Natural killer cell (primary cell): ENCODE data around the gene FAM76B. TPM values are rescaled to one million over a fixed set of nuclear protein-coding genes. Genes with fewer than 3 reads are reported as not detected.

Source experiments
- ATAC-seq, 3 donors: fragments of 150-1000 bp in 2 of 3; fragments of 200-7000 bp in 1 of 3; cut with Tn5 transposase; 1 replicate in 1 of 3; 2 replicates in 2 of 3; pipeline ENCODE4 v1.10.0; 2021; ENCODE audit warnings: mild to moderate bottlenecking in 2 of 3, moderate library complexity in 2 of 3
- DNase-seq, 2 donors: peaks; one replicate each; pipeline versions ENCODE4 v3.0.0 to v3.0.0-alpha.2; 2013 to 2021; ENCODE audit warnings: mixed read lengths in 1 of 2
- H3K27ac ChIP-seq: one replicate; pipeline ENCODE4 v1.5.1; 2013; ENCODE audit warnings: mild to moderate bottlenecking, low read length
- H3K27me3 ChIP-seq: one replicate; pipeline ENCODE4 v1.6.1; 2013; ENCODE audit warnings: low read length; ENCODE audit not compliant: control insufficient read depth, insufficient read depth
- H3K36me3 ChIP-seq: one replicate; pipeline ENCODE4 v1.6.1; 2013; ENCODE audit warnings: low read length; ENCODE audit not compliant: control insufficient read depth, insufficient read depth
- H3K4me1 ChIP-seq: one replicate; pipeline ENCODE4 v1.6.1; 2013; ENCODE audit warnings: low read length; ENCODE audit not compliant: control insufficient read depth, insufficient read depth
- H3K4me3 ChIP-seq: one replicate; pipeline ENCODE4 v1.5.1; 2013; ENCODE audit warnings: low read length
- H3K9me3 ChIP-seq: one replicate; pipeline ENCODE4 v1.6.1; 2013; ENCODE audit warnings: low read length; ENCODE audit not compliant: control insufficient read depth, insufficient read depth
- H3K27ac Mint-ChIP-seq, 2 donors: one replicate each; pipeline ENCODE4 v1.8.0; 2022; ENCODE audit warnings: mild to moderate bottlenecking in 2 of 2, mixed read lengths in 2 of 2, moderate library complexity in 1 of 2
- H3K27me3 Mint-ChIP-seq, 2 donors: one replicate each; pipeline ENCODE4 v1.8.0; 2022; ENCODE audit warnings: low read depth in 2 of 2, mixed read lengths in 2 of 2
- H3K36me3 Mint-ChIP-seq: one replicate; pipeline ENCODE4 v1.8.0; 2022; ENCODE audit warnings: mixed read lengths
- H3K4me1 Mint-ChIP-seq, 2 donors: one replicate each; pipeline ENCODE4 v1.8.0; 2022; ENCODE audit warnings: mixed read lengths in 2 of 2
- H3K4me3 Mint-ChIP-seq: one replicate; pipeline ENCODE4 v1.8.0; 2022; ENCODE audit warnings: mild to moderate bottlenecking, moderate library complexity, mixed read lengths
- H3K9me3 Mint-ChIP-seq, 2 donors: one replicate each; pipeline ENCODE4 v1.8.0; 2022; ENCODE audit warnings: mixed read lengths in 2 of 2
- WGBS: methylation state at CpG from one replicate; pipeline ENCODE4 v1.1.7; 2013; ENCODE audit warnings: missing lambda C conversion rate; ENCODE audit not compliant: insufficient coverage; 5-methylcytosine and 5-hydroxymethylcytosine counted together
- intact Hi-C: fragments of 100-400 bp; cut with micrococcal nuclease; formaldehyde crosslinking; loops from one replicate; pipeline ENCODE4 v1.14.2; 2022
- total RNA-seq, 4 donors: library from RNA; stranded (reverse); fragments of 120-200 nt in 1 of 4; gene quantifications; one replicate each; pipeline versions ENCODE4 v1.2.3 to v1.2.4, GENCODE V29; 2013 to 2022
- TF ChIP-seq, protein P1 (sequence below): fragments of 200-600 bp; IDR thresholded peaks from one replicate; pipeline ENCODE4 v1.8.0; 2022; ENCODE audit warnings: antibody characterized with exemption

The FAM76B gene
- total RNA-seq, 3 donors from 2014 or later (not counting 1 experiment from before 2014, with no cell fraction given), result 71.3 to 81.0 (median 76.9) TPM

DNA sequence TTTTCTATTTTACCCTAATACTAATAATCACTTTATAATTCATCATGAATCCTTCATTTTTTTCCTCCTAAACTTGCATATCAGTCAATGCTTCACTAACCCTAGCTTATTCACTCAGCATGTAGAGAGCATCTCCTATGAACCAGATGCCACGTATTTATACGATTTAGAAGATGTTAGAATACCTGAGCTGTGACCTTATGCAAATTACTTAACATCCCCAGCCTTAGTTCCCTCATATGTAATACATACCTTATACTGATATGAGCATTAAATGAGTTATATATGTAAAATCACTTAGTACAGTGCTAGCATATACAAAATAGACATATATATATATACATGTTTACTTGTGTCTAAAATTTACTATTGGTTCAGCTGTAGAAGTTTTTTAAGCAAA, 9.0 kb downstream of the FAM76B start:
- no peak overlapping the region for H3K4me3 Mint-ChIP-seq
- H3K36me3 ChIP-seq, result peaks cover 91% of the 10 kb centered on the region
- no peaks in the 10 kb centered on the region for H3K4me1 ChIP-seq
- no peaks in the 10 kb centered on the region for H3K9me3 Mint-ChIP-seq
- TF ChIP-seq, protein P1, sequence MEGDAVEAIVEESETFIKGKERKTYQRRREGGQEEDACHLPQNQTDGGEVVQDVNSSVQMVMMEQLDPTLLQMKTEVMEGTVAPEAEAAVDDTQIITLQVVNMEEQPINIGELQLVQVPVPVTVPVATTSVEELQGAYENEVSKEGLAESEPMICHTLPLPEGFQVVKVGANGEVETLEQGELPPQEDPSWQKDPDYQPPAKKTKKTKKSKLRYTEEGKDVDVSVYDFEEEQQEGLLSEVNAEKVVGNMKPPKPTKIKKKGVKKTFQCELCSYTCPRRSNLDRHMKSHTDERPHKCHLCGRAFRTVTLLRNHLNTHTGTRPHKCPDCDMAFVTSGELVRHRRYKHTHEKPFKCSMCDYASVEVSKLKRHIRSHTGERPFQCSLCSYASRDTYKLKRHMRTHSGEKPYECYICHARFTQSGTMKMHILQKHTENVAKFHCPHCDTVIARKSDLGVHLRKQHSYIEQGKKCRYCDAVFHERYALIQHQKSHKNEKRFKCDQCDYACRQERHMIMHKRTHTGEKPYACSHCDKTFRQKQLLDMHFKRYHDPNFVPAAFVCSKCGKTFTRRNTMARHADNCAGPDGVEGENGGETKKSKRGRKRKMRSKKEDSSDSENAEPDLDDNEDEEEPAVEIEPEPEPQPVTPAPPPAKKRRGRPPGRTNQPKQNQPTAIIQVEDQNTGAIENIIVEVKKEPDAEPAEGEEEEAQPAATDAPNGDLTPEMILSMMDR, result no peak
- no peak overlapping the region for H3K4me3 ChIP-seq
- H3K27me3 ChIP-seq, result no peaks in the 10 kb centered on the region
- intact Hi-C loops, result no loop called here
- H3K27ac Mint-ChIP-seq, result no peak overlapping the region
- H3K9me3 ChIP-seq, result no peaks in the 10 kb centered on the region
- WGBS, result 100% methylated on average over 1 of the region's 2 CpGs
- H3K4me1 Mint-ChIP-seq, result peaks cover 26 to 31% of the 10 kb centered on the region in 2 donors
- peaks cover 23% of the 10 kb centered on the region for H3K36me3 Mint-ChIP-seq
- DNase-seq (no peak), ATAC-seq (no peak)
- no peaks in the 10 kb centered on the region for H3K27me3 Mint-ChIP-seq
- H3K27ac ChIP-seq, result no peak overlapping the region

DNA sequence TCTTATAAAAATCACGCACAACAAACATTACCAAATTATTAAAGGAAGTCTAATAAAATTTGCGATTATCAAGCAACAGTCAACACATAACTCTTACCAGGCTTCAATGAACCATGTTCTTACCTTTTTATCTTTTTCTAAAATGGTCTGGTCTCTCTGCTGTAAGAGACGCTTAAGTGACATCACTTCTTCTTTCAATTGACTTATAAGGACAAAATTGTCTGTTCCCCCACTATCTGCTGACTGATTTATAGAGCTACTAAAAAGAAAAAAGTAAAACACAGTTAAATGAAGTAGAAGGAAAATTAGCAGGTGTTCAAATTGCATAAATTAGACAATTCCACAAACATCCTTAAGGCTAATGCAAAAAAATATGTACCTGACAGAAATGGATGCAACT, 10.9 kb downstream of the FAM76B start:
- Histone ChIP-seq H3K9me3 (no peaks in the 10 kb centered on the region), H3K4me3 (no peak overlapping the region), H3K27ac (no peak overlapping the region), H3K36me3 (peaks cover 94% of the 10 kb centered on the region), H3K27me3 (no peaks in the 10 kb centered on the region), H3K4me1 (no peaks in the 10 kb centered on the region)
- WGBS, result 100% methylated on average over 2 of the region's 3 CpGs
- ATAC-seq (no peak), DNase-seq (no peak)
- TF ChIP-seq, protein P1, result no peak
- Mint-ChIP-seq H3K27ac (no peak overlapping the region), H3K4me1 (peaks cover 16 to 21% of the 10 kb centered on the region in 2 donors), H3K9me3 (no peaks in the 10 kb centered on the region), H3K27me3 (no peaks in the 10 kb centered on the region), H3K36me3 (peaks cover 29% of the 10 kb centered on the region), H3K4me3 (no peak overlapping the region)
- intact Hi-C loops, result no loop called here

DNA sequence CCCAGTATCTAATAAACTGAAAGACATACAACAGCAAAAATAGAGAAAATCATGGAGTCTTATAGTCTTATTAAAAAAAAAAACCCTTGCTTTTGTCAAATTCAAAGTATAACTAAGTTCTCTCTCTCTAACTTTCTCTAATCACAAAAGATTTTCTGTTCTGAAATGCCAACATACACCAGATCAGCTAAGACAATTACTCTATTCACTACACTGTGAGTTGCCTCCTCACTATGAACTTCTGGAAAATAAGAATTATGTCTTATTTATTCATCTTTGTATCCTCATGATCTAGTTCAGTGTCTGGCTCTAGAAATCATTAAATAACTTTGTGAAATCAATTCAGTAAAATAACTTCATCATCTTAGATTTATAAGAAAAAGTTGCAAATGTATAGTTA, 12.7 kb downstream of the FAM76B start:
- H3K27ac Mint-ChIP-seq, result no peak overlapping the region

DNA sequence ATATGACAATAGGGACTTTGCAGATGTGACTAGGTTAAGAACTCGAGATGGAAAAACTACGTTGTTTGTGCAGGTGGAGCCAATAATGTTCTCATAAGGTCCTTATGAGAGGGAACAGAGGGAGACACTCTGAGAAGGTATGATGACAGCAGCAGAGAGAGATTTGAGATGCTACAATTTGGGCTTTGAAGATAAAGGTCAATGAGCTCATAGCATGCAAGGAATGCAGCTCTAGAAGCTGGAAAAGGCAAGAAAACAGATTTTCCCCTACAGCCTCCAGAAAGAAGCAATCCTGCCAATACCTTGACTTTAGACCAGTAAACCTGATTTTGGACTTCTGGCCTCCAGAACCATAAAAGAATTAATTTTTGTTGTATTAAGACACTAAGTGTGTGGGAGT, 21.1 kb downstream of the FAM76B start:
- H3K27ac Mint-ChIP-seq, result no peak overlapping the region

More for the DNA sequence above, 12.7 kb downstream of the FAM76B start:
- TF ChIP-seq, protein P1, result no peak
- ATAC-seq (no peak), DNase-seq (no peak)
- Histone ChIP-seq H3K4me3 (no peak overlapping the region), H3K4me1 (no peaks in the 10 kb centered on the region), H3K36me3 (peaks cover 90% of the 10 kb centered on the region), H3K27me3 (no peaks in the 10 kb centered on the region), H3K27ac (no peak overlapping the region), H3K9me3 (no peaks in the 10 kb centered on the region)
- Mint-ChIP-seq H3K9me3 (no peaks in the 10 kb centered on the region), H3K27me3 (no peaks in the 10 kb centered on the region), H3K4me3 (no peak overlapping the region), H3K36me3 (peaks cover 31% of the 10 kb centered on the region), H3K4me1 (peaks cover 9 to 10% of the 10 kb centered on the region in 2 donors)
- intact Hi-C loops, result no loop called here

More for the DNA sequence above, 21.1 kb downstream of the FAM76B start:
- ATAC-seq, result no peak
- Histone ChIP-seq H3K9me3 (no peaks in the 10 kb centered on the region), H3K4me1 (no peaks in the 10 kb centered on the region), H3K36me3 (peaks cover 32% of the 10 kb centered on the region), H3K4me3 (no peak overlapping the region), H3K27me3 (no peaks in the 10 kb centered on the region), H3K27ac (no peak overlapping the region)
- TF ChIP-seq, protein P1, result no peak
- no peak for DNase-seq
- Mint-ChIP-seq H3K27me3 (no peaks in the 10 kb centered on the region), H3K4me1 (no peaks in the 10 kb centered on the region), H3K9me3 (no peaks in the 10 kb centered on the region), H3K4me3 (no peak overlapping the region), H3K36me3 (peaks cover under 1% of the 10 kb centered on the region)
- WGBS, result 98% methylated on average over 2 of the region's 2 CpGs
- intact Hi-C loops, result loop anchor here (10.0 kb wide), 1 partner anchor 1144 kb away; no protein-coding TSS in a partner anchor
